ENCODE data around the gene CPSF3. TPM values are rescaled to one million over a fixed set of nuclear protein-coding genes. Genes with fewer than 3 reads are reported as not detected.

The CPSF3 gene
- total RNA-seq, 1 donor from 2014 or later: 199 TPM

GRCh38 chr2:9483107-9483506 lies 59.7 kb downstream of the CPSF3 start:
- Histone ChIP-seq H3K4me2 (no peak overlapping the region), H3K79me2 (ENCODE audit: low read depth) (no peaks in the 10 kb centered on the region), H3K4me1 (no peaks in the 10 kb centered on the region), H3K9ac (no peak overlapping the region), H4K20me1 (ENCODE audit: low read depth) (peaks cover 4% of the 10 kb centered on the region), H3K36me3 (peaks cover 3% of the 10 kb centered on the region), H2AFZ (replicated peaks) (no peak overlapping the region), H3K9me3 (ENCODE audit: low read depth) (no peaks in the 10 kb centered on the region), H3K27ac (no peak overlapping the region), H3F3A (ENCODE audit: low read depth) (no peaks in the 10 kb centered on the region), H3K27me3 (no peaks in the 10 kb centered on the region), H3K4me3 (no peak overlapping the region)
- H3K27me3 Mint-ChIP-seq (ENCODE audit: insufficient read depth, low read depth): peaks cover 4% of the 10 kb centered on the region
- no peaks in the 10 kb centered on the region for H3K4me1 Mint-ChIP-seq
- no peak overlapping the region for H3K4me3 Mint-ChIP-seq
- TF ChIP-seq EZH2phosphoT487 (IDR thresholded peaks at IDR 0.05) (no peak), CTCF (IDR thresholded peaks at IDR 0.05) (no peak)
- no peaks in the 10 kb centered on the region for H3K9me3 Mint-ChIP-seq
- no peak for DNase-seq (ENCODE audit: low spot score)
- peaks cover 25% of the 10 kb centered on the region for H3K36me3 Mint-ChIP-seq
- no peak overlapping the region for H3K27ac Mint-ChIP-seq

DNA sequence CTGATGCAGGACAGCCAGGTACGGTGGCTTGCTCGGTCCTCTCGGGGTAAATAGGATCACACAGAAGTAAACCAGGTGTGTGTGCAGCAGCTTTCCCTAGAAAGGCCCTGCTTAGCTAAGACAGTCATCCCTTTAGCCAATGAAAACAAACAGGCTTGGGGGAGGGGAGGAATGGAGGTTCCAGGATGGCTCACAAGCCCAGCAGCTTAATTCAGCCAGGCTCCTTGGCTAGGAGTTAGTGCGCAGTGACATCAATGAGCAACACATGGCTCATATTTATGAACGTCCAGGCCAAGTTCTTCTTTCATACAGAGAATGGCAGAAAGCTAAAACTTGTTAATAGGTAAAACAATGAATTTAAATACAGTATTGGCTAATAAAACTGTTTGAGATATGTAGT lies 61.1 kb downstream of the CPSF3 start:
- TF ChIP-seq CTCF (IDR thresholded peaks at IDR 0.05): no peak
- no peak for TF ChIP-seq EZH2phosphoT487 (IDR thresholded peaks at IDR 0.05)
- TF ChIP-seq EZH2 (IDR thresholded peaks at IDR 0.05): no peak
- H3K4me1 Mint-ChIP-seq: no peaks in the 10 kb centered on the region
- H3K9me3 Mint-ChIP-seq: no peaks in the 10 kb centered on the region
- H3K4me3 Mint-ChIP-seq: no peak overlapping the region
- no peaks in the 10 kb centered on the region for H3F3A ChIP-seq (ENCODE audit: low read depth)
- peaks cover 4% of the 10 kb centered on the region for H3K27me3 Mint-ChIP-seq (ENCODE audit: insufficient read depth, low read depth)
- H3K36me3 ChIP-seq: peaks cover 11% of the 10 kb centered on the region
- no peak overlapping the region for H2AFZ ChIP-seq (replicated peaks)
- no peak for DNase-seq (ENCODE audit: low spot score)
- peaks cover 5% of the 10 kb centered on the region for H4K20me1 ChIP-seq (ENCODE audit: low read depth)
- no peaks in the 10 kb centered on the region for H3K27me3 ChIP-seq
- H3K4me1 ChIP-seq: no peaks in the 10 kb centered on the region
- H3K36me3 Mint-ChIP-seq: peaks cover 28% of the 10 kb centered on the region
- no peaks in the 10 kb centered on the region for H3K79me2 ChIP-seq (ENCODE audit: low read depth)
- H3K27ac ChIP-seq: no peak overlapping the region
- H3K4me3 ChIP-seq: no peak overlapping the region
- H3K4me2 ChIP-seq: no peak overlapping the region
- H3K9ac ChIP-seq: no peak overlapping the region
- H3K27ac Mint-ChIP-seq: no peak overlapping the region
- H3K9me3 ChIP-seq (ENCODE audit: low read depth): no peaks in the 10 kb centered on the region

GRCh38 chr2:9488583-9489547 lies 65.4 kb downstream of the CPSF3 start:
- Histone ChIP-seq H3K9ac (no peak overlapping the region), H3K36me3 (peaks cover 11% of the 10 kb centered on the region), H3K27ac (no peak overlapping the region), H3K79me2 (ENCODE audit: low read depth) (no peaks in the 10 kb centered on the region), H3K27me3 (no peaks in the 10 kb centered on the region), H4K20me1 (ENCODE audit: low read depth) (peaks cover 7% of the 10 kb centered on the region), H3K9me3 (ENCODE audit: low read depth) (no peaks in the 10 kb centered on the region), H3K4me1 (no peaks in the 10 kb centered on the region), H3F3A (ENCODE audit: low read depth) (no peaks in the 10 kb centered on the region), H2AFZ (replicated peaks) (no peak overlapping the region), H3K4me3 (no peak overlapping the region), H3K4me2 (no peak overlapping the region)
- no peak overlapping the region for H3K27ac Mint-ChIP-seq
- peaks cover 2% of the 10 kb centered on the region for H3K27me3 Mint-ChIP-seq (ENCODE audit: insufficient read depth, low read depth)
- no peaks in the 10 kb centered on the region for H3K9me3 Mint-ChIP-seq
- TF ChIP-seq EZH2 (IDR thresholded peaks at IDR 0.05): no peak
- no peak for TF ChIP-seq CTCF (IDR thresholded peaks at IDR 0.05)
- TF ChIP-seq EZH2phosphoT487 (IDR thresholded peaks at IDR 0.05): no peak
- no peak for DNase-seq (ENCODE audit: low spot score)
- no peak overlapping the region for H3K4me3 Mint-ChIP-seq
- peaks cover 34% of the 10 kb centered on the region for H3K36me3 Mint-ChIP-seq
- H3K4me1 Mint-ChIP-seq: no peaks in the 10 kb centered on the region
